ENCODE results near the gene TMEM91. TPM values are rescaled to one million over a fixed set of nuclear protein-coding genes. Genes with fewer than 3 reads are reported as not detected.
A peak's percentile ranks its signal among the peaks of the same experiment; 100 is the strongest.

Gene TMEM91
- total and polyA plus RNA-seq, 9 of the 15 experiments (the other 6 are each of a cell fraction or from before 2014, with no cell fraction given), result 1.2 to 5.2 (median 2.7) TPM

GRCh38 chr19:41351339-41352245, 24.7 kb upstream of the TMEM91 start (continued):
- TF ChIP-seq ATF6 (CRISPR knock-in tag; IDR thresholded peaks at IDR 0.05), result no peak
- TF ChIP-seq ZNF175 (CRISPR knock-in tag; IDR thresholded peaks at IDR 0.05; ENCODE audit: low read depth), result no peak
- no peak for TF ChIP-seq GTF3C2 (IDR thresholded peaks at IDR 0.05; ENCODE audit: borderline replicate concordance, extremely low read depth, insufficient read length)
- no peak for TF ChIP-seq SOX6 (IDR thresholded peaks at IDR 0.05)
- no peak for TF ChIP-seq MEIS2 (IDR thresholded peaks at IDR 0.05; ENCODE audit: partially characterized antibody)
- TF ChIP-seq MLX (CRISPR knock-in tag; conservative IDR thresholded peaks at IDR 0.05), result 0 out of 4 replicates have a peak, but pooled peaks of 1 of the 2 experiments have one; percentile 14
- no peak for TF ChIP-seq ZBED1 (IDR thresholded peaks at IDR 0.05)
- peak in 1 of 2 experiments; percentile 60; a peak in 3 of 4 replicates for TF ChIP-seq NRF1 (conservative IDR thresholded peaks at IDR 0.05 in 1 of 2, IDR thresholded peaks at IDR 0.05 in 1 of 2)
- TF ChIP-seq HDAC2 (IDR thresholded peaks at IDR 0.05), result no peak
- TF ChIP-seq ID3 (CRISPR knock-in tag; IDR thresholded peaks at IDR 0.05), result no peak
- no peak for TF ChIP-seq ID3 (tag; IDR thresholded peaks at IDR 0.05)
- TF ChIP-seq ESRRB (CRISPR knock-in tag; IDR thresholded peaks at IDR 0.05; ENCODE audit: borderline replicate concordance), result no peak
- no peak for TF ChIP-seq BRD4 (IDR thresholded peaks at IDR 0.05)
- TF ChIP-seq ETS2 (tag; IDR thresholded peaks at IDR 0.05; ENCODE audit: borderline replicate concordance, poor library complexity, severe bottlenecking), result no peak
- TF ChIP-seq KLF1 (tag; IDR thresholded peaks at IDR 0.05), result no peak
- no peak for TF ChIP-seq ILF3 (IDR thresholded peaks at IDR 0.05; ENCODE audit: borderline replicate concordance)
- TF ChIP-seq NEUROD1 (IDR thresholded peaks at IDR 0.05; ENCODE audit: borderline replicate concordance, low read depth, low read length, partially characterized antibody), result no peak
- no peak for TF ChIP-seq PREB (CRISPR knock-in tag; IDR thresholded peaks at IDR 0.05)
- no peak for TF ChIP-seq THAP7 (CRISPR knock-in tag; IDR thresholded peaks at IDR 0.05)

All from K562 (cell line).